SK-N-SH treated with all-trans-retinoic acid at 6 μM for 48 hours (cell line): Measurements from ENCODE around the gene ATP7B.

Source experiments
- ATAC-seq: fragments of 200-7000 bp; cut with Tn5 transposase; 3 replicates; pipeline ENCODE4 v1.9.1; 2020; ENCODE audit warnings: mild to moderate bottlenecking, moderate library complexity
- ARNTL ChIP-seq: fragments of 450-650 bp; formaldehyde crosslinking; IDR thresholded peaks from 2 replicates; pipeline ENCODE4 v1.5.0; 2020; ENCODE audit warnings: low read depth, mild to moderate bottlenecking, moderate library complexity, borderline replicate concordance
- BACH2 ChIP-seq: fragments of 250-450 bp; sonication (Bioruptor Pico); IDR thresholded peaks from 2 replicates; pipeline ENCODE4 v1.9.0; 2021; ENCODE audit warnings: mild to moderate bottlenecking, borderline replicate concordance
- CSDC2 ChIP-seq: fragments of 250-450 bp; sonication (Bioruptor Pico); IDR thresholded peaks from 2 replicates; pipeline ENCODE4 v1.5.0; 2020; ENCODE audit warnings: mild to moderate bottlenecking, moderate library complexity
- ESRRG ChIP-seq: fragments of 250-450 bp; sonication (Bioruptor Pico); IDR thresholded peaks from 2 replicates; pipeline ENCODE4 v1.6.1; 2021; ENCODE audit warnings: mild to moderate bottlenecking
- GLIS3 ChIP-seq: fragments of 250-450 bp; sonication (Bioruptor Pico); IDR thresholded peaks from 2 replicates; pipeline ENCODE4 v1.5.0; 2020; ENCODE audit warnings: mild to moderate bottlenecking, moderate library complexity
- ISL1 ChIP-seq: fragments of 250-450 bp; sonication (Bioruptor Pico); IDR thresholded peaks from 2 replicates; pipeline ENCODE4 v2.1.2; 2022; ENCODE audit warnings: mild to moderate bottlenecking, moderate library complexity
- OSR1 ChIP-seq: fragments of 250-450 bp; sonication (Bioruptor Pico); IDR thresholded peaks from 2 replicates; pipeline ENCODE4 v1.8.0; 2022; ENCODE audit warnings: moderate library complexity, mild to moderate bottlenecking, inconsistent platforms
- PPARA ChIP-seq: fragments of 250-450 bp; sonication (Bioruptor Pico); IDR thresholded peaks from 2 replicates; pipeline ENCODE4 v1.5.0; 2020; ENCODE audit warnings: mild to moderate bottlenecking, borderline replicate concordance
- RARB ChIP-seq: fragments of 250-450 bp; sonication (Bioruptor Pico); IDR thresholded peaks from 2 replicates; pipeline ENCODE4 v1.8.0; 2021; ENCODE audit warnings: mild to moderate bottlenecking, moderate library complexity
- SNAI2 ChIP-seq: fragments of 250-450 bp; sonication (Bioruptor Pico); IDR thresholded peaks from 2 replicates; pipeline ENCODE4 v1.5.0; 2020; ENCODE audit warnings: mild to moderate bottlenecking, moderate library complexity
- TCF4 ChIP-seq: fragments of 250-450 bp; sonication (Bioruptor Pico); IDR thresholded peaks from 2 replicates; pipeline ENCODE4 v1.8.0; 2021; ENCODE audit warnings: mild to moderate bottlenecking, moderate library complexity, borderline replicate concordance
- TOX ChIP-seq: fragments of 250-450 bp; sonication (Bioruptor Pico); IDR thresholded peaks from 2 replicates; pipeline ENCODE4 v1.8.0; 2021; ENCODE audit warnings: mild to moderate bottlenecking, moderate library complexity, borderline replicate concordance
- ZC3H10 ChIP-seq: fragments of 250-450 bp; sonication (Bioruptor Pico); IDR thresholded peaks from 2 replicates; pipeline ENCODE4 v1.5.1; 2021; ENCODE audit warnings: mild to moderate bottlenecking, moderate library complexity
- ZFP3 ChIP-seq: fragments of 250-450 bp; sonication (Bioruptor Pico); IDR thresholded peaks from 2 replicates; pipeline ENCODE4 v1.5.0; 2020; ENCODE audit warnings: mild to moderate bottlenecking, moderate library complexity
- ZNF70 ChIP-seq: fragments of 450-650 bp; formaldehyde crosslinking; IDR thresholded peaks from 2 replicates; pipeline ENCODE4 v1.5.0; 2020; ENCODE audit warnings: mild to moderate bottlenecking, moderate library complexity
- ZNF8 ChIP-seq: fragments of 450-650 bp; formaldehyde crosslinking; IDR thresholded peaks from 2 replicates; pipeline ENCODE4 v1.5.0; 2020; ENCODE audit warnings: mild to moderate bottlenecking, moderate library complexity
- TF ChIP-seq, protein P1 (sequence below): fragments of 250-450 bp; sonication (Bioruptor Pico); IDR thresholded peaks from 2 replicates; pipeline ENCODE4 v1.8.0; 2020; ENCODE audit warnings: mild to moderate bottlenecking, moderate library complexity, borderline replicate concordance
- TF ChIP-seq, protein P2 (sequence below): fragments of 250-450 bp; sonication (Bioruptor Pico); IDR thresholded peaks from 2 replicates; pipeline ENCODE4 v1.5.0; 2020; ENCODE audit warnings: mild to moderate bottlenecking, moderate library complexity
- TF ChIP-seq, protein P3 (sequence below): fragments of 250-450 bp; sonication (Bioruptor Pico); IDR thresholded peaks from 2 replicates; pipeline ENCODE4 v1.5.1; 2021; ENCODE audit warnings: mild to moderate bottlenecking, moderate library complexity
- TF ChIP-seq, protein P4 (sequence below): fragments of 250-450 bp; sonication (Bioruptor Pico); IDR thresholded peaks from 2 replicates; pipeline ENCODE4 v1.8.0; 2021; ENCODE audit warnings: low read depth, mild to moderate bottlenecking, moderate library complexity, borderline replicate concordance

The ATP7B gene

DNA sequence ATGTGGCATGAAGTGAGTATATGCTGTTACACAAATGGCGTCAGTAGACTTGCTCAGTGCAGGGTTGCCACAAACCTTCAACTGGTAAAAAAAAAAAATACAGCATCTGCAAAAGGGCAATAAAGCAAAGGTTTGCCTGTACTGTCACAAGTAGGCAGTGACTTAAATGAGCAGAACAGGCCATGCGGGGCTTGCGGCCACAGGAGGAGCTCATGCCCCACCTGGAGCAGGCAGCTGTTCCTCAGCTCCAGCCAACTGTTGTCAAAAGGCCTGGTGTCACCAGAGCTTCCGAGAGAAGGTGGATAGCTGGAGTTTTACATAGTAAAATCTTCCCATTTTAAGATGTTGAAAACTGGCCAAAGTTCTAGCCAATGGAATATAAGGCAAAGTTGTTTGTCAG, 7.7 kb downstream of the ATP7B start:
- TF ChIP-seq BACH2 (CRISPR knock-in tag) = no peak
- TF ChIP-seq ISL1 = no peak
- TF ChIP-seq, protein P1, sequence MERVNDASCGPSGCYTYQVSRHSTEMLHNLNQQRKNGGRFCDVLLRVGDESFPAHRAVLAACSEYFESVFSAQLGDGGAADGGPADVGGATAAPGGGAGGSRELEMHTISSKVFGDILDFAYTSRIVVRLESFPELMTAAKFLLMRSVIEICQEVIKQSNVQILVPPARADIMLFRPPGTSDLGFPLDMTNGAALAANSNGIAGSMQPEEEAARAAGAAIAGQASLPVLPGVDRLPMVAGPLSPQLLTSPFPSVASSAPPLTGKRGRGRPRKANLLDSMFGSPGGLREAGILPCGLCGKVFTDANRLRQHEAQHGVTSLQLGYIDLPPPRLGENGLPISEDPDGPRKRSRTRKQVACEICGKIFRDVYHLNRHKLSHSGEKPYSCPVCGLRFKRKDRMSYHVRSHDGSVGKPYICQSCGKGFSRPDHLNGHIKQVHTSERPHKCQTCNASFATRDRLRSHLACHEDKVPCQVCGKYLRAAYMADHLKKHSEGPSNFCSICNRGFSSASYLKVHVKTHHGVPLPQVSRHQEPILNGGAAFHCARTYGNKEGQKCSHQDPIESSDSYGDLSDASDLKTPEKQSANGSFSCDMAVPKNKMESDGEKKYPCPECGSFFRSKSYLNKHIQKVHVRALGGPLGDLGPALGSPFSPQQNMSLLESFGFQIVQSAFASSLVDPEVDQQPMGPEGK (CRISPR knock-in tag) = no peak
- TF ChIP-seq ZNF8 = no peak
- no peak for TF ChIP-seq GLIS3 (CRISPR knock-in tag)
- no peak for ATAC-seq

DNA sequence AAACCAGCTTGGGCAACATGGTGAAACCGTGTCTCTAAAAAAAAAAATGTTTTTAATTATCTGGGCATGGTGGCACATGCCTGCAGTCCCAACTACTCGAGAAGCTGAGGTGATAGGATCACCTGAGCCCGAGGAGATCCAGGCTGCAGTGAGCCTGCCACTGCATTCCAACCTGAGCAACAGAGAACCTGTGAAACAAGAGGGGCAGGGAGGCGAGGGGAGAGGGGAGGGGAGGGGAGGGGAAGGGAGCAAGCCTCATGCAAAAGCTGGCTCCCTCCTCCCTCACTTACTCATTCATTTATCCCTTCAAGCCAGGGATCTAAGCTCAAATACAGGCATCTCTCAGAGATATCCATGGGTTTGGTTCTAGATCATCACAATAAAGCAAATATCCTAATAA, 8.9 kb downstream of the ATP7B start:
- TF ChIP-seq OSR1 (CRISPR knock-in tag) (no peak), ESRRG (CRISPR knock-in tag) (no peak), TOX (CRISPR knock-in tag) (no peak), TCF4 (CRISPR knock-in tag) (no peak), ZNF70 (CRISPR knock-in tag) (no peak), ISL1 (no peak), ZC3H10 (CRISPR knock-in tag) (no peak), ZFP3 (CRISPR knock-in tag) (no peak), RARB (CRISPR knock-in tag) (no peak), CSDC2 (CRISPR knock-in tag) (no peak), PPARA (CRISPR knock-in tag) (no peak), ARNTL (CRISPR knock-in tag) (no peak), ZNF8 (no peak), SNAI2 (CRISPR knock-in tag) (no peak)
- TF ChIP-seq, protein P2, sequence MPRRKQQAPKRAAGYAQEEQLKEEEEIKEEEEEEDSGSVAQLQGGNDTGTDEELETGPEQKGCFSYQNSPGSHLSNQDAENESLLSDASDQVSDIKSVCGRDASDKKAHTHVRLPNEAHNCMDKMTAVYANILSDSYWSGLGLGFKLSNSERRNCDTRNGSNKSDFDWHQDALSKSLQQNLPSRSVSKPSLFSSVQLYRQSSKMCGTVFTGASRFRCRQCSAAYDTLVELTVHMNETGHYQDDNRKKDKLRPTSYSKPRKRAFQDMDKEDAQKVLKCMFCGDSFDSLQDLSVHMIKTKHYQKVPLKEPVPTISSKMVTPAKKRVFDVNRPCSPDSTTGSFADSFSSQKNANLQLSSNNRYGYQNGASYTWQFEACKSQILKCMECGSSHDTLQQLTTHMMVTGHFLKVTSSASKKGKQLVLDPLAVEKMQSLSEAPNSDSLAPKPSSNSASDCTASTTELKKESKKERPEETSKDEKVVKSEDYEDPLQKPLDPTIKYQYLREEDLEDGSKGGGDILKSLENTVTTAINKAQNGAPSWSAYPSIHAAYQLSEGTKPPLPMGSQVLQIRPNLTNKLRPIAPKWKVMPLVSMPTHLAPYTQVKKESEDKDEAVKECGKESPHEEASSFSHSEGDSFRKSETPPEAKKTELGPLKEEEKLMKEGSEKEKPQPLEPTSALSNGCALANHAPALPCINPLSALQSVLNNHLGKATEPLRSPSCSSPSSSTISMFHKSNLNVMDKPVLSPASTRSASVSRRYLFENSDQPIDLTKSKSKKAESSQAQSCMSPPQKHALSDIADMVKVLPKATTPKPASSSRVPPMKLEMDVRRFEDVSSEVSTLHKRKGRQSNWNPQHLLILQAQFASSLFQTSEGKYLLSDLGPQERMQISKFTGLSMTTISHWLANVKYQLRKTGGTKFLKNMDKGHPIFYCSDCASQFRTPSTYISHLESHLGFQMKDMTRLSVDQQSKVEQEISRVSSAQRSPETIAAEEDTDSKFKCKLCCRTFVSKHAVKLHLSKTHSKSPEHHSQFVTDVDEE (CRISPR knock-in tag) = no peak
- TF ChIP-seq, protein P1 (CRISPR knock-in tag) = no peak
- TF ChIP-seq, protein P3, sequence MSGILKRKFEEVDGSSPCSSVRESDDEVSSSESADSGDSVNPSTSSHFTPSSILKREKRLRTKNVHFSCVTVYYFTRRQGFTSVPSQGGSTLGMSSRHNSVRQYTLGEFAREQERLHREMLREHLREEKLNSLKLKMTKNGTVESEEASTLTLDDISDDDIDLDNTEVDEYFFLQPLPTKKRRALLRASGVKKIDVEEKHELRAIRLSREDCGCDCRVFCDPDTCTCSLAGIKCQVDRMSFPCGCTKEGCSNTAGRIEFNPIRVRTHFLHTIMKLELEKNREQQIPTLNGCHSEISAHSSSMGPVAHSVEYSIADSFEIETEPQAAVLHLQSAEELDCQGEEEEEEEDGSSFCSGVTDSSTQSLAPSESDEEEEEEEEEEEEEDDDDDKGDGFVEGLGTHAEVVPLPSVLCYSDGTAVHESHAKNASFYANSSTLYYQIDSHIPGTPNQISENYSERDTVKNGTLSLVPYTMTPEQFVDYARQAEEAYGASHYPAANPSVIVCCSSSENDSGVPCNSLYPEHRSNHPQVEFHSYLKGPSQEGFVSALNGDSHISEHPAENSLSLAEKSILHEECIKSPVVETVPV (CRISPR knock-in tag) = no peak
- no peak for ATAC-seq

DNA sequence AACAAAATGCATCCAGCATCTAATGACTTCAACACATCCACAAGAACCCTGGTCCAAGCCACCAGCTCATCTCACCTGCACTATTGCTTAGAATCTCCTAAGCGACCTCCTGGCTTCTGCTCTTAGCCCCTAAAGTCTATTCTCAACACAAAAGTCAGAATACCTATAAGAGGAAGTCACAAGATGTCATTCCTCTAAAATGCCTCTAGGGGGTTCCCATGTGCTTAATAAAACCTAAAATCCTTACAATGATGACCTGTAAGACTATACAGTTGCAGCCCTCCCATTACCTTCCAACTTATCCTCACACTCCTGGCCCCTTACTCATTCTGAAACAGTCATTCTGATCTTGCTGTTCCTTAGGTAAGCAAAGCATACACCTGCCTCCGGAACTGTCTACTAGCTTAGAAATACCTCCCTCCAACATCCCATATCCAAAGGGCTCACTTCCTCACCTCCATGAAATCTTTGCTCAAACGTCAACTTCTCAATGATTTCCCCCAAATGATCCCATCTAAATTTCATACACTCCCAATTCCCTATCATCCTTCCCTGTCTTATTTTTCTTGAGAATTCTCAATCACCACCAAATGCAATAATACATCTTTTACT, 10.0 kb downstream of the ATP7B start:
- TF ChIP-seq, protein P4, sequence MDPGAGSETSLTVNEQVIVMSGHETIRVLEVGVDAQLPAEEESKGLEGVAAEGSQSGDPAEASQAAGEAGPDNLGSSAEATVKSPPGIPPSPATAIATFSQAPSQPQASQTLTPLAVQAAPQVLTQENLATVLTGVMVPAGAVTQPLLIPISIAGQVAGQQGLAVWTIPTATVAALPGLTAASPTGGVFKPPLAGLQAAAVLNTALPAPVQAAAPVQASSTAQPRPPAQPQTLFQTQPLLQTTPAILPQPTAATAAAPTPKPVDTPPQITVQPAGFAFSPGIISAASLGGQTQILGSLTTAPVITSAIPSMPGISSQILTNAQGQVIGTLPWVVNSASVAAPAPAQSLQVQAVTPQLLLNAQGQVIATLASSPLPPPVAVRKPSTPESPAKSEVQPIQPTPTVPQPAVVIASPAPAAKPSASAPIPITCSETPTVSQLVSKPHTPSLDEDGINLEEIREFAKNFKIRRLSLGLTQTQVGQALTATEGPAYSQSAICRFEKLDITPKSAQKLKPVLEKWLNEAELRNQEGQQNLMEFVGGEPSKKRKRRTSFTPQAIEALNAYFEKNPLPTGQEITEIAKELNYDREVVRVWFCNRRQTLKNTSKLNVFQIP (CRISPR knock-in tag) = no peak
- TF ChIP-seq ARNTL (CRISPR knock-in tag) (no peak), ZFP3 (CRISPR knock-in tag) (no peak), OSR1 (CRISPR knock-in tag) (no peak), PPARA (CRISPR knock-in tag) (no peak), TOX (CRISPR knock-in tag) (no peak), CSDC2 (CRISPR knock-in tag) (no peak)
- ATAC-seq = peak; percentile 91
